Spinal cord (tissue), 10 donors: ENCODE results near the gene PSMD6. TPM values are rescaled to one million over a fixed set of nuclear protein-coding genes. Genes with fewer than 3 reads are reported as not detected.

Experiments used
- DNase-seq, 6 donors: peaks; one replicate each; pipeline versions ENCODE4 v3.0.0 to v3.0.0-alpha.2; 2013 to 2015; ENCODE audit warnings: low spot score in 6 of 6, low read depth in 4 of 6
- H3K27ac ChIP-seq: one replicate; pipeline ENCODE4 v1.5.1; 2013; ENCODE audit warnings: low read depth, low read length, control low read depth
- H3K27me3 ChIP-seq: one replicate; pipeline ENCODE4 v1.6.1; 2013; ENCODE audit warnings: low read length; ENCODE audit not compliant: control insufficient read depth, insufficient read depth
- H3K36me3 ChIP-seq: one replicate; pipeline ENCODE4 v1.6.1; 2013; ENCODE audit warnings: low read length; ENCODE audit not compliant: control insufficient read depth, insufficient read depth
- H3K4me1 ChIP-seq: one replicate; pipeline ENCODE4 v1.6.1; 2013; ENCODE audit warnings: low read length; ENCODE audit not compliant: control insufficient read depth, insufficient read depth
- H3K4me3 ChIP-seq: one replicate; pipeline ENCODE4 v1.5.1; 2013; ENCODE audit warnings: low read depth, low read length, control low read depth
- H3K9me3 ChIP-seq: one replicate; pipeline ENCODE4 v1.6.1; 2013; ENCODE audit warnings: low read length; ENCODE audit not compliant: control insufficient read depth, insufficient read depth
- WGBS: methylation state at CpG from one replicate; pipeline ENCODE4 v1.1.5; 2013; ENCODE audit warnings: missing lambda C conversion rate; ENCODE audit not compliant: insufficient coverage; 5-methylcytosine and 5-hydroxymethylcytosine counted together
- polyA plus RNA-seq, 2 donors: library from polyadenylated mRNA; unstranded; fragments of 120-200 nt; gene quantifications; one replicate each; pipeline ENCODE4 v1.2.1, GENCODE V29; 2013; ENCODE audit not compliant: insufficient read length in 2 of 2
- small RNA-seq: library from RNA; depleted of rRNA; stranded (forward); fragments of <200 nt; gene quantifications from one replicate; pipeline ENCODE3, GENCODE V24; 2014; ENCODE audit warnings: low replicate concordance
- total RNA-seq, 2 donors: library from RNA; depleted of rRNA in 1 of 2; stranded (reverse); fragments of 120-200 nt in 1 of 2; fragments of >200 nt in 1 of 2; gene quantifications; one replicate each; pipeline versions ENCODE4 v1.2.3 to v1.2.4, GENCODE V29; 2013 to 2014
- donor health status: healthy.

PSMD6 gene
- total and polyA plus RNA-seq, 4 donors, result 71.0 to 101 (median 87.7) TPM

DNA sequence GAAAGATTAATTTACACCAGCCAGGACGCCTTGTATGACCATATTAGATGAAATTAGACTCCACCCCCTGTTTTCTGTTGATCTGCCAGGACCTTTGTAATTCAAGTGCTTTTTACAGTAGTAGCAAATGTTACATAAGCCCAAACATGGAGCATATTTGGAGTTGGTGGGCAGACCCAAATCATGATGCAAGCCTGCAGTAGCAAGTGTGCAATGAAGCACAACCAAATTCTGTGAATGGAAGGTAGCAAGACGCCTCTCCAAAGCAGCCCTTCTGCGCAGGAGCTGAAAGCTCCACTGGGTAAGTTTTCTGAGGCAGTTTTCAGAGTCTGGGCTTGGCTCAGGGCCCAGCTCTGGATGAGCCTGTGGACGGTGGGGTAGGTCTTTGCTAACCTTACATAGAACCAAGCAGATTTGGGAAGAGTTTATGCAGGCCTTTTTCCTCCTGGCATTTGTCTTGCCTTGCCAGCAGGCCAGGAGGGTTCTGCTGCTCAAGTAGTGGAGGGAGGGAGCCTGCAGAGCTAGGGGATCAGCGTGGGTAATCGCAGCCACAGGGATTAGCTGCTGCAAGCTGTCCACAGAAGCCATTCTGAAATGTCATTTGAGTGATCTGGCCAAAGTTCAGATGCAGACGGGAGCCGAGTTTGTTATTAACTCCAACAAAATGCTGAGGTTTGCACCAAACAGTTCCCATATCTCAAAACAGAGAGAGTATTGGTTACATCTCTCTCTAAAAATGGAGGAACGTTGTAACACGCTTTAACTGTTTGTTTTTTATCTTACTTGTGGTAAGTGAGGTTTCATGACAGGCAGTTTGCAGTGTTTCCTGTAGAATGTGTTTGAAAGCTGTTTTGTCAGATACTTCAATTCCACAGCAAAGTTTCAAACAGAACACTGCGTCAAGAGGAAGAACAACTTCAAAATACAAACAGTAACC, 55.4 kb downstream of the PSMD6 start:
- no peaks in the 10 kb centered on the region for H3K9me3 ChIP-seq
- no peaks in the 10 kb centered on the region for H3K27me3 ChIP-seq
- DNase-seq, result peak in 2 of 6 donors; percentile 75 to 82
- 12% methylated on average over 3 of the region's 11 CpGs for WGBS
- peak overlapping the region; percentile 14 for H3K4me3 ChIP-seq
- peaks cover 12% of the 10 kb centered on the region for H3K4me1 ChIP-seq
- no peaks in the 10 kb centered on the region for H3K36me3 ChIP-seq
- H3K27ac ChIP-seq, result peak overlapping the region; percentile 78

DNA sequence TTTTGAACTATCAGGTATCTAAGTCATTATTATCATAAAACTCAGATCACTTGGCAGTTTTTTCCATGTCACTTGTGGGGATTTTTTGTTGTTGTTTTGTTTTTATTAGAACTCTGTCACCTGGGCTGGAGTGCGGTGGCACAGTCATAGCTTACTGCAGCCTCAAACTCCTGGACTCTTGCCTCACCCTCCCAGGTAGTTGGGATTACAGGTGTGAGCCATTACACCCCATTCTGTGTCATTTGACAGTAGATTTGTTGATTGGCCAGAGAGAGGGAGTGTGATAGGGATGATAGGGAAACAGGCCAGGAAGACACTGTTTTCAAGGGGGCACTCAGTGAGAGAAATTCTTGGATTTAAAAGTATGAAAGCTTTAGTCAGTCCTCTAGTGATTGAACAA, 56.4 kb downstream of the PSMD6 start:
- Histone ChIP-seq H3K4me3 (no peak overlapping the region), H3K27ac (no peak overlapping the region), H3K27me3 (no peaks in the 10 kb centered on the region), H3K4me1 (peaks cover 10% of the 10 kb centered on the region), H3K36me3 (no peaks in the 10 kb centered on the region), H3K9me3 (no peaks in the 10 kb centered on the region)
- DNase-seq, result no peak
- no CpG with 5 or more reads among the region's 1 CpG for WGBS

DNA sequence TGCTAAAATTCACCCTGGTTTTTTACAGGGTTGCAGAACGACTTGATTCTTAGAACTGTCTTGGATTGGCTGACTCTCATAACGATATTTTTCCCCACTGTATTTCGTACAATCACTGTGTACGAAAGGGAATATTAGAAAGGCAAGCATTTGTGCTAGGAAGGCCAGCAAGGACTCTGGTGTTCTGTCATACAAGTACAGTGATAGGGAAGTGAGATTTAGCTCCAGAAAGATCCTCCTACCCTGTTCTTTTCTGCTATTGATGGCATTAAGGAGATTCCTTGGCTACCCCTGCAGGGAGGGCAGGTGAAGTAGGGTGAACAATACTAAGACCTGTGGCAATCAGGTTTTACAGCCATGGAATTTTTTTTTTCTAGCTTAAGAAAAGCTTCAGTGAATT, 57.3 kb downstream of the PSMD6 start:
- H3K36me3 ChIP-seq, result no peaks in the 10 kb centered on the region
- no peak for DNase-seq
- no peaks in the 10 kb centered on the region for H3K27me3 ChIP-seq
- H3K4me3 ChIP-seq, result no peak overlapping the region
- peaks cover 10% of the 10 kb centered on the region for H3K4me1 ChIP-seq
- WGBS, result 100% methylated on average over 1 of the region's 4 CpGs
- H3K27ac ChIP-seq, result no peak overlapping the region
- no peaks in the 10 kb centered on the region for H3K9me3 ChIP-seq

DNA sequence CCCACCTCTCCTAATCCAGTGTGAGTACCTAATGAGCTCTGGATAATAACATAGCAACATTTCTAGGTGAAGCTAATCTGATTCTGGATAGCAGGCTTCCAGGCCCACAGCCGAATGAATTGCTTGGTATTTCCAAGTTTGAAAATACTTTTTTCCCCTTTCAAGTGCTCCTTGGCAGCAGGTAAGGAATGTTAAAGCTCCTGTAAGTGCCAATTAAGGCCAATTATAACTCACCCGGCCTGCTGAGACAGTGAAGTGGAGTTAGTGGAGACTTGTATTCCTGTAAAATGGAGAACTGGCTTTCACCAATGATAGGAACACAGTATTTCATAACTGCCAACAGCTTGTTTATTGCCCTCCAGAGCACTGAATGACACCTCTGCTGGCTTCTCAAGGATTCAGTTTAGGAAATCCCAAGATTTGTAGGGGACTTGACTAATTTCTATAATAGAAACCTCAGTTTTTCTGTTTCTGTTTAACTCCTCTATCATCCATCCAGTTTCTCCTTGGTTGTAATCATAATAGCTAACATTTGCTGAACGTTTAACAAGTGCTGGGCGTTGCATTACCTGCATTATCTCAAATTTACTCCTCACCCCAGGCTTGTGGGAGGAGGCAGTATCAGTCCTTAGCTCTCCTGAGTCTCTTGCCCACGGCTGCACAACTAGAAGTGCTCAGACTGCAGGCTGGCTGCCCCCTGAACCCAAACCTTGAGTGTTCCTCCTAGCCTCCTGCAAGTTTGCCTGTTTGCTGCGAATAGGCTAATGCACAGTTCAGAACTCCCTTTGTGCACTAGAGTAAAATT, 58.4 kb downstream of the PSMD6 start:
- Histone ChIP-seq H3K36me3 (no peaks in the 10 kb centered on the region), H3K27ac (no peak overlapping the region), H3K9me3 (no peaks in the 10 kb centered on the region), H3K4me1 (peaks cover 13% of the 10 kb centered on the region), H3K4me3 (no peak overlapping the region), H3K27me3 (no peaks in the 10 kb centered on the region)
- WGBS, result 58% methylated on average over 2 of the region's 6 CpGs
- DNase-seq, result peak in 2 of 6 donors; percentile 53 to 69

DNA sequence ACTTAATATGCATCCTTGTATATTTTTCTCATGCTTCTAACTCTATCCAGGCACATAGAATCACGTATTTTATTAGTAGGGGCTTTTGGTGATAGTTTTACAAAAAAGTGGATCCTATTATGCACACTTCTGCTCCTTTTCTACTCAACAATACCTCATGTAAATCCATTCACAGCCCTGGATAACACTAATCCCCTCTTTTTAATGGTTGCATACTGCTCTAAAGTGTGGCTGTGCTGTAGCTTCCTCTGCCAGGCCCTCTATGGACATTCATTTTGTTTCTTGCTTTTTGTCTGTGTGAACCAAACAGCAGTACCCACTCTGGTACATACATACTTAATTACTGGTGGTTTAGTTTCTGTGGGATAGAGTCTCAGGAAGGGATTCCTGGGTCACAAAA, 59.8 kb downstream of the PSMD6 start:
- peaks cover 13% of the 10 kb centered on the region for H3K4me1 ChIP-seq
- H3K4me3 ChIP-seq, result no peak overlapping the region
- H3K36me3 ChIP-seq, result no peaks in the 10 kb centered on the region
- no CpG with 5 or more reads among the region's 1 CpG for WGBS
- no peak for DNase-seq
- H3K27me3 ChIP-seq, result no peaks in the 10 kb centered on the region
- H3K9me3 ChIP-seq, result no peaks in the 10 kb centered on the region
- H3K27ac ChIP-seq, result no peak overlapping the region

DNA sequence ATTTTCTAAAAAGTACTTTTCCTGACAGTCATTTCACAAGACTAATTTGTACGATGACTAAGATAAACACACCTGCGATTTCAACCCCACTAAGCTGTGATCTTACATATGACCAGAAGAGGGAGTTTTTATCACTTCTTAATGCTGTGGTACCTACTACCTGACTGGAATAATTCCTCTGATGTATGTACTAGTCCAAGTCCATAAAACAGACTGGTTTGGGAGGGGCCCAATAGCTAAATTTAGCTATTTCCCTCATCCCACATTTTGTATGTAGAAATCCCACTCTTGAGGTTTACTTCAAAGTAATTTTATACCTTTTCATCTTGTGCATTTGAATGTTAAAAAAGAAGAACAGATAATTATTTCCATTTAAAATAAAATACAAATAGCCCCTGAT, 61.4 kb downstream of the PSMD6 start:
- Histone ChIP-seq H3K27ac (no peak overlapping the region), H3K36me3 (no peaks in the 10 kb centered on the region), H3K27me3 (no peaks in the 10 kb centered on the region), H3K4me3 (no peak overlapping the region), H3K9me3 (no peaks in the 10 kb centered on the region), H3K4me1 (peaks cover 6% of the 10 kb centered on the region)
- DNase-seq, result peak in 2 of 6 donors; percentile 52 to 75
- no CpG with 5 or more reads among the region's 2 CpGs for WGBS

Small RNA genes within 50 kb of the gene (small RNA-seq; reads per million reads assigned to genes)
- 0.06 reads per million for gene RF00012

Other genes starting within 250 kb of the PSMD6 start
- gene C3orf49, start 204.2 kb downstream of the PSMD6 start, total RNA-seq, result not detected
- 1 to 10 TPM; 1.3 to 2.0 TPM for gene C3orf49, start 204.2 kb downstream of the PSMD6 start, polyA plus RNA-seq
- 10 to 100 TPM; 47.7 to 54.7 TPM for gene THOC7, start 159.7 kb downstream of the PSMD6 start, total RNA-seq
- 10 to 100 TPM; 78.6 to 78.9 TPM for gene THOC7, start 159.7 kb downstream of the PSMD6 start, polyA plus RNA-seq
- gene ATXN7, start 159.6 kb downstream of the PSMD6 start, total RNA-seq, result 10 to 100 TPM; 14.6 to 14.9 TPM
- gene ATXN7, start 159.6 kb downstream of the PSMD6 start, polyA plus RNA-seq, result 10 to 100 TPM; 13.8 to 14.9 TPM
- gene SCAANT1, start 111.1 kb downstream of the PSMD6 start, total RNA-seq, result not detected
- gene SCAANT1, start 111.1 kb downstream of the PSMD6 start, polyA plus RNA-seq, result under 1 TPM in 1 of 2 donors, not detected in 1; 0.93 TPM
- 10 to 100 TPM; 24.2 to 51.3 TPM for gene PRICKLE2, start 202.0 kb upstream of the PSMD6 start, total RNA-seq
- 10 to 100 TPM; 24.9 to 29.7 TPM for gene PRICKLE2, start 202.0 kb upstream of the PSMD6 start, polyA plus RNA-seq